NCI-H2196 (cell line): ENCODE data around the gene WDFY2.
"Not testable (repeated sequence)": the region's sequence is repeated elsewhere in the genome, so short reads cannot be mapped to it uniquely, and the experiment has no call there.

Experiments
- DNase-seq: peaks from one replicate; lab custom pipeline; 2025; ENCODE audit not compliant: unreplicated experiment; lab: John Stamatoyannopoulos, UW

The WDFY2 gene

GRCh38 chr13:51689663-51689996 lies 105.4 kb downstream of the WDFY2 start:
- DNase-seq, result no peak

DNA sequence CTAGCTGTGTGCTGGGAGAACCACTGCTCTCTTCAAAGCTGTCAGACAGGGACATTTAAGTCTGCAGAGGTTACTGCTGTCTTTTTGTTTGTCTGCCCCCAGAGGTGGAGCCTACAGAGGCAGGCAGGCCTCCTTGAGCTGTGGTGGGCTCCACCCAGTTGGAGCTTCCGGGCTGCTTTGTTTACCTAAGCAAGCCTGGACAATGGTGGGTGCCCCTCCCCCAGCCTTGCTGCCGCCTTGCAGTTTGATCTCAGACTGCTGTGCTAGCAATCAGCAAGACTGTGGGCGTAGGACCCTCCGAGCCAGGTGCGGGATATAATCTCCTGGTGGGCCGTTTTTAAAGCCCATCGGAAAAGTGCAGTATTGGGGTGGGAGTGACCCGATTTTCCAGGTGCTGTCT lies 111.4 kb downstream of the WDFY2 start:
- DNase-seq, result not testable (repeated sequence)

GRCh38 chr13:51697181-51697580 lies 112.9 kb downstream of the WDFY2 start:
- no peak for DNase-seq

GRCh38 chr13:51697855-51698254 lies 113.6 kb downstream of the WDFY2 start:
- DNase-seq, result no peak

DNA sequence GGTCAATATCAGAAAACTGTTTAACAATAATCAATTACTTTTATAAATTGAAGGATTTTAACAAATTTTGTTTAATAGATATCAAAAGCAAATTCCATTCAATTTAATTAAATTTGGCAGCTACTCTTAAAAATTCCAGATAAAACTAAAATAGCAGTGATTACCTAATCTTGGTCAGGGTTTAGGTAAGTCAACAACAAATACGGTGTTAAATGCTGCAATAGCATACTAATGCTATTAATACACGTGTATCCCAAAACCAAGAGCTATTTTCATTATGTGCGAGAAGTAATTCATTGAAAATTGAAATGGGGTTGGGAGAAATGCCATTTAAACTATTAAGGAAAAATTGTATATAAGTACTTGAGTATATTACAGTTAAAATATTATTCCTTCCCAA lies 114.1 kb downstream of the WDFY2 start:
- DNase-seq, result no peak

DNA sequence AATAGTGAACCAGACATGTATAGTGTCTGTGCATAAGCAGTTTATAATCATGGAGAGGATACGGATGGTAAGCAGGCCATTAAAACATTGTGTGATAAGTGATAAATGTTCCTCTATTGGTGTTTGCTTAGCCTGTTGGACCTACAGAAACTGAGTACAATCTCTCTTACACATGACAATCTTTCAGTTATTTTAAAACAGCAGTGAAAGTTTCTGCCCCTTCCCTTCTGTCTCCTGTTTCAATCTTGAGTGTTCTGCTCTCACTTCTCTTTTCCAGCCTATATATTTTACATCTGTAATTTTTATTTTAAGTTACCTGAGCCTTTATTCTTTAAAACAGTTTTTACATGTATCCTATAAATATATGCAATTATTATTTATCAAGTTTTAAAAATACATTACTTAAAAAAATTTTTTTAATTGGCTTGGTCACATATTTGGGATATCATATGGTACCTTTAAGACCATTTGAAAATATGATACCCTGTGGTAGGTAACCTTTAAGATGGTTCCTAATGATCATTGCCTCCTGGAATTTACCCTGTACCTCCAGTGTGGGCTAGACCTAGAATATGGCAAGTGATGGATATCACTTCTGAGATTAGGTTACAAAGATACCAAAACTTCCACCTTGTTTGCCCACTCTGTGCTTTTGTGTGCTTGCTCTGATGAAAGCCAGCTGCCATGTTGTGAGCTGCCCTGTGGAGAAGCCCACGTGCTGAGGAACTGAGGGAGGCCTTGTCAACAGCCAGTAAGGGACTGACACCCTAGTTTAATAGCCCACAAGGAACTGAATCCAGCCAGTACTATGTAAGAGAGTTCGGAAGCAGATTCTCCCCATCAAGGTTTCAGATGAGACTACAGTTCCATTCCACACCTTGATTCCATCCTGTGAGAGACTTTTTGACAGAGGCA lies 120.4 kb downstream of the WDFY2 start:
- no peak for DNase-seq

DNA sequence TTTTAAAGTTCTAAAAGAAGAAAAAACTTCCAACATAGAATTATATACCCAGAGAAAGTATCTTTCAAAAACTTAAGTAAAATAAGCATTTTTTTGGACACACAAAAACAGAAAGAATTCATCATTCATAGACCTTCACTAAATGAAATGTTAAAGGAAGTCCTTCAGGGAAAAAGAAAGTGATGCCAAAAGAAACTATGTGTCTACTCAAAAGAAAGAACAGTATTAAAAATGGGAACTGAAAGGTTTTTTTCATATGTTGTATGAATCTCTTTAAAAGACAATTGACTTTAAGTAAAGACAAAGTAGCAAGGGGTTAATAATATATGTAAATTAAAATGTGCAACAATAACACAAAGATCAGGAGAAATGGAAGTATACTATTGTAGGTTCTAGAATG lies 123.2 kb downstream of the WDFY2 start:
- DNase-seq, result no peak

GRCh38 chr13:51713807-51714206 lies 129.5 kb downstream of the WDFY2 start:
- no peak for DNase-seq

- DNase-seq, result no peak
These were observed 130.5 kb downstream of the WDFY2 start for GRCh38 chr13:51714663-51715168.

DNA sequence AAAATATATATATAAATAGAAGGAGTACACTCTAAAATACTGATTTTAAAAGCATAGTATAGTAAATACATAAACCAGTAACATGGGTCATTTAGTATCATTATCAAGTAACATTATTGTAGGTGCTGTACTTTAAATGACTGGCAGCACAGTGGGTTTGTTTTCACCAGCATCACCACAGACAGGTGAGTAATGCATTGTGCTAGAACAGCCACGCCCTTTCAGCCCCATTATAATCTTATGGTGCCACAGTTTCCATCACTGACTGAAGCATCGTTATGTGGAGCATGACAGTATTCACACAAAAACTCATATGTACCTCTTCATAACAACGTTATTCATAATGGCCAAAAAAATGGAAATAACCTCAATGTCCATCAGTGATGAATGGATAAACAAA lies 131.4 kb downstream of the WDFY2 start:
- no peak for DNase-seq

DNA sequence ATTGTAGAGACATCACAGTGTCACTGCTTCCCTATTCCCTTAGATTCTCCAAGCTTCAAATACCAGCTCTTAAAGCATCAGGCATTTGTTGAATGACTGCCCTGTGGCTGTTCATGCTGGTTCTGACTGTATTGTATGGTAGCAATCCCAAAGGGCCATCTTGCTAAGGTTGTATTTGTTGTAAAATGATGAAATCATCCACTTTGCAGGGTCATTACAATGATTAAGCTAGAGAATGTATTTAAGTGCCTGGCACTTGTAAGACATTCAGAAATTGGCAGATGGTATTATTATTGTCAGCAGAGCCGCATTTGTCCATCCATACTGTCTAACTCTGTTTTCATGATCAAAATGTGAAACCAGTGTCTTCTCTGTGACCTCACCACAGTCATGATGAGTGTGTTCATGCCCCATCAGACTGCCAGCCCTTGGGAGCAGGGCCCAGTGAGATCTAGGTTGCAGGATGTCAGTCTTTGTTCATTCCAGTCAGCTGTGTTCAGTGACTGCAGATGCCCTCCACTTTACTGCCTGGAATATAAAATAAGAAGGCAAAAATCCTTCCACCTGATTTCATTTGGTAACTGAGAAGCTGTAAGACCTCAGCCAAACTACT lies 133.6 kb downstream of the WDFY2 start:
- DNase-seq, result no peak

- DNase-seq, result no peak
These were observed 135.1 kb downstream of the WDFY2 start for GRCh38 chr13:51719394-51719793.

- DNase-seq, result no peak
These were observed 137.2 kb downstream of the WDFY2 start for GRCh38 chr13:51721496-51721895.

DNA sequence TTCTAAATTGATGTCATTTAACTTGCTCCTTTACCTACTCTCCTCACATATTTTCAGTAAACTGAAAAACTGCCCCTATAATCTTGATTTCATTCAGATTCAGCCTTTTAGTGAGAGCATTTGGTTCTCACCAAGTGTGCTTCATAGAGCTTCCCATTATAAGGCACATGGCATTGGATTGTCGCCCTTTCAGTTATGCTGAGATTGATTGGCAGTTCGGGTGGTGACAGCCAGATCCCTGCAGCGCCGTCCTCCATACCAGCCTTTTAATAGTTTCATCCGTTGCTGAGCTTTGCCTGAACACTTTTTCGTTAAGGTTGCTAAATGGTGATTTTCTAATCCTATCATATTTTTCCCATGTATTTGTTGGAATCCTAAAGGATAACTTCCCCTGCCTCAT lies 139.3 kb downstream of the WDFY2 start:
- no peak for DNase-seq

DNA sequence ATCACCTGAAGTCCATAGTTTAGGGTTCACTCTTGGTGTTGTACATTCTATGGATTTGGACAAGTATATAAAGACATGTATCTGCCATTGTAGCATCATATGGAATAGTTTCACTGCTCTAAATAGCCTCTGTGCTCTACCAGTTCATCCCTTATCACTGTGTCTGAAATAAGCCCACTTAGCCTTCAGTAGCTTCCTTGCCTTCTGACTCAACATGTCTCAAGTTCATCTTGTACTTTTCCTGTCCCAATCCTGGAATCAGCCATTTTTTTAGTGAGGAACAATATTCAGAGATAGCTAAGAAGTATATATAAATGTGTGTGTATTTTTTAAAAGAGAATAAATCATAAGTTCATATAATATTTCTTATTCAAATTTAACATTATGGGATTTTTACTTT lies 140.5 kb downstream of the WDFY2 start:
- DNase-seq, result no peak

- no peak for DNase-seq
These were observed 142.4 kb downstream of the WDFY2 start for GRCh38 chr13:51726446-51727193.

- DNase-seq, result no peak
These were observed 143.5 kb downstream of the WDFY2 start for GRCh38 chr13:51727634-51728274.

DNA sequence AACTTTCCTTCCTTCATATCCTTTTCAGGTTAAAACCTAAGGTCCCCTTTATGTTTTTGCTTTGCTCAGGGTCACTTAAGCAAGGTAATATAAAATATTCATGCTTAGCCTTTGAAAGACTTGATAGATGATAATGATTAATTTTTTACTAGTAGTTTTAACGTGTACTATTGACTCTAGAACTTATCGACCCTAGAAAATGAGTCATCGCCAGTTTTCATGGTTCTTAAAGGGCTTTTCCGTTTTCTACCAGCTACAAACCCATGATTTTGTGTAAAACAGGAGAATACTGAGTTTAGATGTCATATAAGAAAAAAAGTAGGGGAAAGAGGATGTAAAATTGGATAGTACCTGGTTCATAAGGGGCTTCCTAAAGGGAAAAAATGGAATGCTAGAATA lies 144.0 kb downstream of the WDFY2 start:
- DNase-seq, result no peak

GRCh38 chr13:51728972-51729371 lies 144.7 kb downstream of the WDFY2 start:
- no peak for DNase-seq

- DNase-seq, result no peak
These were observed 145.7 kb downstream of the WDFY2 start for GRCh38 chr13:51729866-51730553.

DNA sequence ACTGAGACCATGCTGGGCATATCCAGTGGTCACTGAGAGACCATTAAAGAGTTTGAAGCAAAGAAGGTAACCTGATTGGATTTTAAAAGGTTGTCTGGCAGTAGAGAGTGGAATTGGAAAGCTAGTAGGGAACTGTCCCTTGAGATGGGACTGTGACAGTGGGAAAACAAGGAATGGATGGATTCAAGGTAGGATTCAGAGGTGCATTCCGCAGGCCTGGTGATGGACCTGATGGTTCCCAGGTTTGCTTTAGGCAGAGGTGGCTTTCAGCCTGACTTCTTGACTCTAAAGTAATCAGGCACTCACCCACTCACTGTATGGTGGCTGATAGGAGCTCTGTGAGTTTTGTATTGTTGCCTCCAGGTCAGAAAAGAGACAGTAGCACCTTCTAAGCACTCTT lies 146.7 kb downstream of the WDFY2 start:
- no peak for DNase-seq
